EH (cell line): ENCODE data around the gene ACVR1B.
A peak's percentile ranks its signal among the peaks of the same experiment; 100 is the strongest.

Experiments used
- DNase-seq: peaks from one replicate; pipeline ENCODE4 v3.0.0-alpha.2; 2015; ENCODE audit warnings: low read depth

ACVR1B gene

GRCh38 chr12:52022841-52023181 is 71.3 kb downstream of the ACVR1B start:
- no peak for DNase-seq

GRCh38 chr12:52023182-52023975 is 71.9 kb downstream of the ACVR1B start:
- DNase-seq, result peak; percentile 72

- DNase-seq, result no peak
Observed at GRCh38 chr12:52023976-52024688, 72.6 kb downstream of the ACVR1B start.

- DNase-seq, result no peak
Observed at GRCh38 chr12:52024845-52025230, 73.3 kb downstream of the ACVR1B start.

GRCh38 chr12:52026263-52026662 is 74.8 kb downstream of the ACVR1B start:
- DNase-seq, result no peak

- DNase-seq, result no peak
Observed at GRCh38 chr12:52027085-52027843, 75.8 kb downstream of the ACVR1B start.

- peak; percentile 73 for DNase-seq
Observed at GRCh38 chr12:52029685-52030084, 78.2 kb downstream of the ACVR1B start.

GRCh38 chr12:52032446-52032803 is 80.9 kb downstream of the ACVR1B start:
- DNase-seq, result peak; percentile 70

GRCh38 chr12:52032804-52033445 is 81.4 kb downstream of the ACVR1B start:
- DNase-seq, result peak; percentile 98

GRCh38 chr12:52033446-52034140 is 82.1 kb downstream of the ACVR1B start:
- no peak for DNase-seq

- no peak for DNase-seq
Observed at GRCh38 chr12:52035190-52035589, 83.7 kb downstream of the ACVR1B start.

- no peak for DNase-seq
Observed at GRCh38 chr12:52035926-52036325, 84.4 kb downstream of the ACVR1B start.

GRCh38 chr12:52036587-52037171 is 85.2 kb downstream of the ACVR1B start:
- DNase-seq, result peak; percentile 85

- DNase-seq, result peak; percentile 63
Observed at GRCh38 chr12:52037248-52037861, 85.9 kb downstream of the ACVR1B start.

GRCh38 chr12:52038447-52038846 is 86.9 kb downstream of the ACVR1B start:
- DNase-seq, result peak; percentile 45

GRCh38 chr12:52041035-52041434 is 89.5 kb downstream of the ACVR1B start:
- no peak for DNase-seq

- DNase-seq, result peak; percentile 73
Observed at GRCh38 chr12:52041695-52042123, 90.2 kb downstream of the ACVR1B start.

GRCh38 chr12:52042706-52043385 is 91.3 kb downstream of the ACVR1B start:
- no peak for DNase-seq

- DNase-seq, result peak; percentile 74
Observed at GRCh38 chr12:52043386-52044212, 92.1 kb downstream of the ACVR1B start.
